Keratinocyte (primary cell): Measurements from ENCODE around the gene TBC1D12. TPM values are rescaled to one million over a fixed set of nuclear protein-coding genes. Genes with fewer than 3 reads are reported as not detected.

ENCODE experiments used
- DNase-seq: peaks from one replicate; pipeline ENCODE4 v3.0.0-alpha.2; 2011; ENCODE audit warnings: low read depth, missing footprints, low spot score
- FAIRE-seq: peaks from 2 replicates; lab custom pipeline; 2011; peaks lifted over from hg19 to GRCh38; lab: Jason Lieb, UNC
- H2AFZ ChIP-seq: 2 replicates; pipeline ENCODE4 v1.6.0; 2012; ENCODE audit warnings: low read length, control low read depth, inconsistent platforms; ENCODE audit not compliant: control insufficient read depth
- H3K27ac ChIP-seq: 2 replicates; pipeline ENCODE4 v1.5.1; 2011; ENCODE audit warnings: low read length; ENCODE audit not compliant: control insufficient read depth, insufficient read depth
- H3K27me3 ChIP-seq: 3 replicates; pipeline ENCODE4 v1.6.0; 2011; ENCODE audit warnings: low read length; ENCODE audit not compliant: control insufficient read depth, insufficient read depth; ENCODE audit errors: extremely low read depth
- H3K36me3 ChIP-seq, 2 experiments: 2 replicates in 1 of 2; 3 replicates in 1 of 2; pipeline ENCODE4 v1.5.1; 2011; ENCODE audit warnings: low read length in 2 of 2, mild to moderate bottlenecking in 1 of 2; ENCODE audit not compliant: control insufficient read depth in 2 of 2, insufficient read depth in 2 of 2; ENCODE audit errors: extremely low read depth in 1 of 2
- H3K4me1 ChIP-seq: 3 replicates; pipeline ENCODE4 v1.5.1; 2011; ENCODE audit warnings: low read length; ENCODE audit not compliant: control insufficient read depth, insufficient read depth; ENCODE audit errors: extremely low read depth
- H3K4me2 ChIP-seq: 3 replicates; pipeline ENCODE4 v1.6.0; 2011; ENCODE audit warnings: low read depth, low read length; ENCODE audit not compliant: control insufficient read depth, insufficient read depth; ENCODE audit errors: extremely low read depth
- H3K4me3 ChIP-seq, 3 experiments: fragments of 200-600 bp in 1 of 3; sonication (generic) in 1 of 3; 2 replicates in 2 of 3; 3 replicates in 1 of 3; pipeline ENCODE4 v1.5.1; 2011 to 2016; ENCODE audit warnings: low read length in 3 of 3, mild to moderate bottlenecking in 3 of 3, control low read depth in 2 of 3, inconsistent platforms in 1 of 3, low read depth in 1 of 3, mixed read lengths in 1 of 3, mixed run types in 1 of 3, moderate library complexity in 1 of 3; ENCODE audit not compliant: control insufficient read depth in 2 of 3, insufficient read depth in 2 of 3; ENCODE audit errors: extremely low read depth in 1 of 3
- H3K79me2 ChIP-seq: 2 replicates; pipeline ENCODE4 v1.6.0; 2012; ENCODE audit warnings: low read length; ENCODE audit not compliant: control insufficient read depth, insufficient read depth
- H3K9ac ChIP-seq: 3 replicates; pipeline ENCODE4 v1.6.0; 2011; ENCODE audit warnings: low read length; ENCODE audit not compliant: control insufficient read depth, insufficient read depth; ENCODE audit errors: extremely low read depth
- H3K9me1 ChIP-seq: 3 replicates; pipeline ENCODE4 v1.6.0; 2011; ENCODE audit warnings: low read length; ENCODE audit not compliant: control insufficient read depth, insufficient read depth; ENCODE audit errors: extremely low read depth
- H3K9me3 ChIP-seq: 2 replicates; pipeline ENCODE4 v1.5.1; 2012; ENCODE audit warnings: low read depth, low read length; ENCODE audit not compliant: control insufficient read depth
- H4K20me1 ChIP-seq: 3 replicates; pipeline ENCODE4 v1.6.0; 2011; ENCODE audit warnings: low read length; ENCODE audit not compliant: control insufficient read depth, insufficient read depth; ENCODE audit errors: extremely low read depth
- CTCF ChIP-seq, 3 experiments: IDR thresholded peaks in 1 of 3; conservative IDR thresholded peaks in 1 of 3; optimal IDR thresholded peaks in 1 of 3; 2 replicates in 2 of 3; 3 replicates in 1 of 3; pipeline versions ENCODE3 to v1.5.1; 2011; ENCODE audit warnings: low read length in 3 of 3, mild to moderate bottlenecking in 3 of 3, moderate library complexity in 2 of 3, control low read depth in 1 of 3, inconsistent platforms in 1 of 3; ENCODE audit not compliant: insufficient read depth in 2 of 3; ENCODE audit errors: extremely low read depth in 1 of 3
- EZH2 ChIP-seq: IDR thresholded peaks from one replicate; pipeline ENCODE4 v1.6.1; 2012; ENCODE audit warnings: inconsistent platforms, mild to moderate bottlenecking, low read length, moderate library complexity
- dilution Hi-C: fragments of 300-500 bp; cut with MboI; formaldehyde crosslinking; loops from one replicate; pipeline ENCODE4 v1.7.0; 2020; ENCODE audit warnings: low sequenced_read_pairs; ENCODE audit not compliant: extremely low pct_ligation_motif_present
- polyA plus RNA-seq, 5 experiments: library from polyadenylated mRNA; depleted of rRNA in 3 of 5; stranded (reverse) in 3 of 5; stranded (forward) in 1 of 5; unstranded in 1 of 5; fragments of >200 nt; gene quantifications; 1 replicate in 1 of 5; 2 replicates in 3 of 5; 3 replicates in 1 of 5; pipeline versions ENCODE4 v1.2.1 to v1.2.3, GENCODE V29; 2011 to 2012; ENCODE audit warnings: missing spikeins in 2 of 5, low read depth in 1 of 5, low replicate concordance in 1 of 5

Gene TBC1D12
- polyA plus RNA-seq, 1 donor (not counting 4 experiments of a cell fraction or from before 2014, with no cell fraction given), result 7.0 TPM

- Histone ChIP-seq H3K36me3 (no peaks in the 10 kb centered on the region), H2AFZ (no peak overlapping the region), H3K79me2 (peaks cover 30% of the 10 kb centered on the region), H3K4me3 (no peak overlapping the region), H3K27me3 (no peaks in the 10 kb centered on the region), H3K9me3 (no peaks in the 10 kb centered on the region), H4K20me1 (peaks cover 2% of the 10 kb centered on the region), H3K9me1 (no peaks in the 10 kb centered on the region), H3K4me2 (no peak overlapping the region), H3K9ac (no peak overlapping the region), H3K4me1 (peaks cover 12% of the 10 kb centered on the region), H3K27ac (no peak overlapping the region)
- FAIRE-seq (no peak), DNase-seq (no peak)
- TF ChIP-seq CTCF (optimal IDR thresholded peaks at IDR 0.05 in 1 of 3, IDR thresholded peaks at IDR 0.05 in 1 of 3, conservative IDR thresholded peaks at IDR 0.05 in 1 of 3; ENCODE audit: extremely low read depth in 1 of 3, insufficient read depth in 2 of 3, low read length in 3 of 3), result no peak
- dilution Hi-C loops, result no loop called here
These were observed 37.9 kb upstream of the TBC1D12 start for GRCh38 chr10:94364482-94364881.

GRCh38 chr10:94366382-94366781, 36.0 kb upstream of the TBC1D12 start:
- peaks cover 2% of the 10 kb centered on the region for H4K20me1 ChIP-seq
- no peak overlapping the region for H3K27ac ChIP-seq
- H3K4me2 ChIP-seq, result no peak overlapping the region
- H3K9ac ChIP-seq, result no peak overlapping the region
- no peak overlapping the region for H3K4me3 ChIP-seq
- H2AFZ ChIP-seq, result no peak overlapping the region
- H3K4me1 ChIP-seq, result peaks cover 7% of the 10 kb centered on the region
- FAIRE-seq (no peak), DNase-seq (no peak)
- H3K9me3 ChIP-seq, result no peaks in the 10 kb centered on the region
- H3K36me3 ChIP-seq, result no peaks in the 10 kb centered on the region
- peaks cover 13% of the 10 kb centered on the region for H3K79me2 ChIP-seq
- TF ChIP-seq CTCF (optimal IDR thresholded peaks at IDR 0.05 in 1 of 3, IDR thresholded peaks at IDR 0.05 in 1 of 3, conservative IDR thresholded peaks at IDR 0.05 in 1 of 3; ENCODE audit: extremely low read depth in 1 of 3, insufficient read depth in 2 of 3, low read length in 3 of 3), result no peak
- TF ChIP-seq EZH2, result no peak
- H3K27me3 ChIP-seq, result no peaks in the 10 kb centered on the region
- H3K9me1 ChIP-seq, result no peaks in the 10 kb centered on the region
- dilution Hi-C loops, result no loop called here
